HPDE6-E6E7 (cell line): ENCODE data around the gene TAF7L.
A peak's percentile ranks its signal among the peaks of the same experiment; 100 is the strongest.
"Not testable (repeated sequence)": the region's sequence is repeated elsewhere in the genome, so short reads cannot be mapped to it uniquely, and the experiment has no call there.

Source experiments
- DNase-seq: peaks from one replicate; pipeline ENCODE4 v3.0.0; 2011; ENCODE audit warnings: missing footprints; ENCODE audit errors: extremely low spot score

Gene TAF7L, protein sequence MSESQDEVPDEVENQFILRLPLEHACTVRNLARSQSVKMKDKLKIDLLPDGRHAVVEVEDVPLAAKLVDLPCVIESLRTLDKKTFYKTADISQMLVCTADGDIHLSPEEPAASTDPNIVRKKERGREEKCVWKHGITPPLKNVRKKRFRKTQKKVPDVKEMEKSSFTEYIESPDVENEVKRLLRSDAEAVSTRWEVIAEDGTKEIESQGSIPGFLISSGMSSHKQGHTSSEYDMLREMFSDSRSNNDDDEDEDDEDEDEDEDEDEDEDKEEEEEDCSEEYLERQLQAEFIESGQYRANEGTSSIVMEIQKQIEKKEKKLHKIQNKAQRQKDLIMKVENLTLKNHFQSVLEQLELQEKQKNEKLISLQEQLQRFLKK

DNA sequence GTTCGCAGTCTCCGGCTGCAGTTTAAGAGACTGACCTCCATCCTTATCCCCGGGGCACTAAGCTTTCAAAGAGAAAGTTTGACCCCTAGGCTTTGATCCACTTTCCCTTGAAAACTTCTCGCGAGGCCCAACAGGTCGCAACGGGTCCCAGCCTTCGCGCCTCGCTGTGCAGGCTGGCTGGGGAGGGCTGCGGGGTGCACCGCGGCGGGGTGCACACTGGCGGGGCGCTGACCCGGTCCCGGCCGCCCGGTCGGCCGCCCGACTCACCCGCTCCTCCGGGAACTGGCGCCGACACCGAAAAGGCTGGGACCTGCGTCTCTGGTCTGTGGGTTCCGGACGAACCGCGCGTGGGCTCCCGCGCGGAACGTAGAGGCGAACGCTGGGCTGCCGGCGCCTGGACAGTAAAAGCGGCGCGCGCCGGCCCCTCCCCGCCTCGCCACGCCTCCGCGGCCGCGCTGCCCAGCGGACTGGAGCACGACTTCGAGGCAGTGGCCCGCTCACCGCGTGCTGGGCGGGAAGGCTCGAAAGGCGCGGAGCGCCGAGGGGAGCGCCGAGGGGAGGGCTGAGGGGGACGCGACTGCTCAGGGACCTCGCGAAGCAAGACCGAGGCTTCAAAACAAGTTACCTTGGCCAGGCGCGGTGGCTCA lies at the start of gene TAF7L:
TSS of gene TAF7L (minus strand) at position 378 of the 647 bp plus-strand sequence. CDS start 3,791 bp downstream, outside the sequence.
- DNase-seq: no peak

DNA sequence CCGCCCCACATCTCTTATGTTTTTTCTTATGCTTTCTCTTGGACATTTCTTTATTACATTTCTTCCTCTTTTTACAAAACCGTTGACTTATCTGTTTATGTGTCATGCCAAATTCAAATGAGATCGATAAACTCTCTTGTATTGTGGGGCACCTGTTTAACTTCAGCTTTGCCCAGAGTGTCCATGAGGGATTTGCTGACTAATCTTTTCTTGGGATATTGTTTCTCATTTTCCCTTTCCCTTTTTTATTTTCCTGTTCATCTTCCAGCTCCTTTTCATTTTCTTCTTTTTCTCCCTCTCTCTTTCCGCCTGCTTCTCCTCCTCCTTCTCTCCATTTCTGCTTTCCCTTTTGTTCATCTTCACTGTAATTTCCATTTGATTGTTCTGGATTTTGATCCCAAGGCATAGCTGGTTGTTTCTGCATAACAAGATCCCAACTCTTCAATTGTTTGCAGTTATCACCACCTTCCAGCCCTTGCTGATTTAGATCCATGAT lies 46.7 kb upstream of the TAF7L start:
- no peak for DNase-seq

DNA sequence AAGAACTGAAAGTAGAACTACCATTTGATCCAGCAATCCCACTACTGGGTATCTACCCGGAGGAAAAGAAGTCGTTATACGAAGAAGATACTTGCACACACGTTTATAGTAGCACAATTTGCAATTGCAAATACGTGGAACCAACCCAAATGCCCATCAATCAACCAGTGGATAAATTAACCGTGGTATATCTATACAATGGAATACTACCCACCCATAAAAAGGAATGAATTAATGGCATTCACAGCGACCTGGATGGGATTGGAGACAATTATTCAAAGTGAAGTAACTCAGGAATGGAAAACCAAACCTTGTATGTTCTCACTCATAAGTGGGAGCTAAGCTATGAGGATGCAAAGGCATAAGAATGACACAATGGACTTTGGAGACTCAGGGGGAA lies 43.2 kb upstream of the TAF7L start:
- not testable (repeated sequence) for DNase-seq

DNA sequence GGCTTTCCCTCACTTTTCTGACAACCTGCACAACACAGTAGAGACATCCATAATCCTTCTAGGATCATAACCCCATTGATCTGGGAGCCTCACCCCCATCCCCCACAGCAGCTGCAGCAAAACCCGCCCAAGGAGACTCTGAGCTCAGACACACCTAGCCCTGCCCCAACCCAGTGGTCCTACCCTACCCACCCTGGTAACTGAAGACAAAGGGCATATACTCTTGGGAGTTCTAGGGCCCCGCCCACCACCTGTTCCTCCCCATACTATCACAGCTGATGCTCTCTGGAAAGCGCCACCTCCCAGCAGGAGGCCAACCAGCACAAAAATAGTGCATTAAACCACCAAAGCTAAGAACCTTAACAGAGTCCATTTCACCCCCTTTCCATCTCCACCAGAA lies 35.5 kb upstream of the TAF7L start:
- not testable (repeated sequence) for DNase-seq

DNA sequence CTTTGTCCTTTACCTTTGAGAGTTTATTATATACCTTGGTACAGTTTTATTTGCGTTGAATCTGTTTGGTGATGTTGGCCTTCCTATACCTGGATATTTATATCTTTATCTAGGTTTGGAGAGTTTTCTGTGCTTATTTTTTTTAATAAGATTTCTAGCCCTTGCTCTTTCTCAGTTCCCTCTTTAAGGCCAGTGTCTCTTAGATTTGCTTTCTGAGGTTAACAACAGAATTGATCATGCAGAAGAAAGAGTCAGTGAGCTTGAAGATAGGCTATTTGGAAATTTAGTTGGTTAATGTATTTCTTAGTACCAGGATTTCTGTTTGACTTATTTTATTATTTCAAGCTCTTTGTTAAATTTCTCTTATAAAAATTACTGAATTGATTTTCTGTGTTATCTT lies 12.7 kb upstream of the TAF7L start:
- DNase-seq: no peak

DNA sequence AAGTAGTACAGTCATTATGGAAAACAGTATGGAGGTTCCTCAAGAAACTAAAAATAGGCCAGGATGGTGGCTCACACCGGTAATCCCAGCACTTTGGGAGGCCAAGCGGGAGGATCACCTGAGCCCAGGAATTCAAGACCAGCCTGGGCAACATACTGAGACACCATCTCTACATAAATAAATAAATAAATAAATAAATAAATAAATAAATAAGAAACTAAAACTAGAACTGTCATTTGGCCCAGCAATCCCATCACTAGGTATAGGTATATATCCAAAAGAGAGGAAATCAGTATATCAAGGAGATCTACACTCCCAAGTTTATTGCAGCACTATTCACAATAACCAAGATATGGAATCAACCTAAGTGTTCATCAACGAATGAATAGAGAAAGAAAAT lies 4.5 kb upstream of the TAF7L start:
- not testable (repeated sequence) for DNase-seq

DNA sequence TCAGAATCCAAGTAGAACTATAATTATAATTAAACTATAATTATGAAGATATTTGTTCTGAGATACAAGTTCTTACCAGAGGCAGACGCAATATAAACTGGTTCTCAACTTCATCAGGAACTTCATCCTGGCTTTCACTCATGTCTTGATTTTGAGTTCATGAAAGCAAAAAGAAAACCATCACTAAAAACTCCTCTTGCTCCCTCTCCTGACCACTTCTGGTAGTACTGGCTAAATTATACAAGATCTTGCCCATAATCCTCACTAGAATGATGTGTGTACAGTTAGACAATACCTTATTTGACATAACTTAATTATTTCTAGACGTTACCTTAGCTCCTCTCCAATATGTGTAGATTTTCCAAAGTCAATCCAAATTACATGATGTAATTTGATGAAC lies 3.7 kb downstream of the TAF7L start:
- peak; percentile 11 for DNase-seq

DNA sequence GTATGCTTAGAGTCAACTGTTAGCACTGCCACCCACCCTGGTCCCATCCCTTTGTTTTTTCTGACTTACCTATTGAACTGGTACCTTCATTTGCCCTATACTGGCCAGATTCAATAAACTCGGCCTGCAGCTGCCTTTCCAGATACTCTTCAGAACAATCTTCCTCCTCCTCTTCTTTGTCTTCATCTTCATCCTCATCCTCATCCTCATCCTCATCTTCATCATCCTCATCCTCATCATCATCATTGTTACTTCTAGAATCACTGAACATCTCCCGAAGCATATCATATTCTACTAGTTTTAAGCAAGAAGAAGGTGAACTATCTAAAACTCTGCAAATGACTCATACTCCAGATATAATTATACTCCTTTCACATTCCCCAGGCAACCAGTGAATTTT lies 14.9 kb downstream of the TAF7L start:
- DNase-seq: no peak

DNA sequence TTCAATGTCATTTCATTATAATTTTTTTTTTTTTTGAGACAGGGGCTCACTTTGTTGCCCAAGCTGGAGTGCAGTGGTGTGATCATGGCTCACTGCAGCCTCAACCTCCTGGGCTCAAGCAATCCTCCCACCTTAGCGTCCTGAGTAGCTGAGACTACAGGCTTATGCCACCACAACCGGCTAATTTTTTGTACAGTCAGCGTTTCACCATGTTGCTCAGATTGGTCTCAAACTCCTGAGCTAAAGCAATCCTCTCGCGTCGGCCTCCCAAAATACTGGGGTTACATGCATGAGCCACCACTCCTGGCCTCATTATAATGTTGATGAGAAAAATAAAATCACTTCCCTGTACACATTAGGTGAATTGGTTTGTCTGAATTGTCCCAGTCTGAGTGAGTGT lies 16.9 kb downstream of the TAF7L start:
- no peak for DNase-seq

DNA sequence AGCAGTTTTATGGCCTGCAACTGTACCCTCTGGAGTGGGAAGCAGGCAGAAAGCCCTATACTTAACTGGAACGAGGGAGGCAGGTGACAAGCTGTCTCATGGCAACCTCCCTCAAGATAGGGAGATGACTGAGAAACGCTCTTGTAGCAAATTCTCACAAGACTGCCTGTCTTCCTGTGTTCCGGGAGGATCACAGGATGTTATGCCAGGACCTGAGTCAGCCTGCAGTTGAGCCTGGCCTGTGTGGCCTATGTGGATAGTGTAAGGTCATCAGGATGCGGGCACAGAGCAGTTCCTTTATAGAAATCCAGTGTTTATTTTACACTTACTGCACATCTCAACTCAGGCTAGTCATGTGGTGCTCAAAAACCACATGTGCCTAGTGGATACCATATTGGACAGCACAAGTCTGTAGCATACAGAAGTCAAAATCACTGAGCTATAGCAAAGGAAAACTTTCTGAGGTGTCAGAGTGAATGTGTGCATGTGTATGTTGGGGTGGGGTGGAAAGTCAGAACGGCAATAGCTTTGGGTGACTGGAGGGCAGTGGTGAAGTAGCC lies 25.2 kb downstream of the TAF7L start:
- no peak for DNase-seq

DNA sequence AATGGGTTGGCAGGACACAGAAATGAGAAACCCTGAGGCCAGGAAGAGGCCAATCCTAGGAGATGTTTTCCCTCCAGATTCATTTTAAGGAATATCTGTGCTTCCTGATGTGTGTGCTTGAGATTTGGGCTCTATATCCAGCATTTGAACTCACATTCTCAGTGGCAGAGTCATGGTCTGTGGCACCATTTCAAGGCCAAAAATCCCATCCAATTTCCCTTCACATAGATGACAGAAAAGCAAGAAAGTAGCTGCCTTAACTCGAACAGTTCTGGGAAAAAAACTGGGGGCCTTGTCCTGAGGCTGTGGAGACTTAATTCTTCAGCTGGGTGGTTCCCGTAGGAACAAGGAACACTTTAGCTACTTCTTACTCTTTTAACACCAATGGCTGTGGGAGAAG lies 27.4 kb downstream of the TAF7L start:
- no peak for DNase-seq

DNA sequence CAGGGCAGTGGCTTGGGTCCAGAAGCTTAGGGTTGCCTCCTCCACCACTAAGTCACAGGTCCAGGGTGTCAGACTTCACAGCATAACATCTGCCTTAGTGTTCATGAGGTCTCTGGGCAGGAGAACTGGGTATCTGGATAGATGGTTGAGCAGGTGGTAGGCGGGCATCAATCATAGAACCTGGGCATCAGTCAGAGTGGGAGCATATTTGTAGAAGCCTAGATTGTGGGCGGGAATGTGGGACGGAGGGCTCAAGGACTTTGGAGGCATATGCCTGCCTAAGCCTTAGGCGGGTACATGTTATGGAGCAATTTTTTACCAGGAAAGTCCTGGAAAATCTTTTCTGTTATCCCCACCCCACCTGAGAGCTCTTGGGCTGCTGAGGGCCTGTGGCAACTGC lies 28.5 kb downstream of the TAF7L start:
- no peak for DNase-seq

DNA sequence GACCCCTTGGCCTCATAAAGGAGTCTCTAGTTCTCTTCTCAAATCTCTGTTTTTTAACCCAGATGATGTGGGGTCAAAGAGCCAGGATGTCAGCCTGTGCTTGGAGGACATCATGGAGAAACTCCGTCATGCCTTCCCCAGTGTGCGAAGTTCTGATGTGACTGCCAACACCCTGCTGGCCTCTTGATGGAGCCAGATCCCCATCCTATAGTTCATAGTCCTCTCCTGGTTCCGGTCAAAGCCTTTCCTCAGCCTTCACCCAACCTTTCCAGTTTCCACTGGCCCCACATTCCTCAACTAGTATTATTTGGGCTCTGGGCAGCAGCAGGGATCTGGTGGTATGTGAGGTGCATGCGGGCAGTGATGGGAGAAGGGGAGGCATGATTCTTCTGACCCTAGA lies 30.7 kb downstream of the TAF7L start:
- DNase-seq: no peak

DNA sequence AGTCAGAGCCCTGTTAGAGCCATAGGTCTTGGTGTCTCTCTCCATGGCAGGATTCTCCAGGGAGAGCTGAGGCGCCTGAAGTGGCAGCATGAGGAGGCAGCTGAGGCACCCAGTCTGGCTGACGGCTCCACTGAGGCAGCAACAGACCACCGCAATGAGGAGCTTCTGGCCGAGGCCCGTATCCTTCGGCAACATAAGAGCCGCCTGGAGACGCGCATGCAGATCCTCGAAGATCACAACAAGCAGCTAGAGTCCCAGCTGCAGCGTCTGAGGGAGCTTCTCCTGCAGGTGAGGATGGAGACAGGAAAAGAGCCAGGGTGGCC lies 32.9 kb downstream of the TAF7L start:
- no peak for DNase-seq

DNA sequence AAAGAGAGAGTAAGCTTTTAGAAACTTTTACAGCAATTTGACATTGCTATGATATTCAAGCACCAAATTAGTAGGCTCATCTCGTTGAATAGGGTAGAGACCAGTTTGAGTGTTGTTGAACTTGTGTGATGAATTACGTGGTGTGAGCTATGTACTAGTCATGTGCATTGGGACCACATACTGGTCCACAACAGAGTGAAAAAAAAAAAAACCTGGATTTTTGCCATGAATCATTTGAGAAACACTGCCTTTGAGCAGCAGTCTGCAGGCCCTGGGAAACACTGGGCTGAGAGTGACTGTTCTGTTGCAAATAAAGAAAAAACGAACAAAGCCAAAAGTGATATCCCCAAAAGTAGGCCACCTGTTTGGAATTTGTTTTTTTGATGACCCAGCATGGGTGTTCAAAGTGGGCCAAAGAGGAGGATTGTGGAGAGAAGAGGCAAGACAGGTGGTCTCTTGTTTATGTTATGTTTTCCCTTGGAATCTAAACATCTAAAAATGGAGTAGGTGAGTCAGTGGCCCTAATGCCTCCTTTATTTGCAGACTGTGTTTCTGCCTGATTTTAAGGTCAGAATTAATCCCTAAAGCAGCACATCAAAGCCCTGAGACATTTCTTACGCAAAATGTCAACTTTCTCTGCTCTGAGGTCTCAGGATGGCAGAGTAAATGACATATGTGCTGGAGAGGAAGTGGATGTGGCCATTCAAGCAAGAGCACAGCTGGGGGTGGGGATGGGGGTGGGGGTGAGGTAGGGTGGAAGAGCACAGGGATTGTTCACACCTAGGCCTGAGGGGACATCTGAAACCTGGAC lies 33.5 kb downstream of the TAF7L start:
- no peak for DNase-seq

DNA sequence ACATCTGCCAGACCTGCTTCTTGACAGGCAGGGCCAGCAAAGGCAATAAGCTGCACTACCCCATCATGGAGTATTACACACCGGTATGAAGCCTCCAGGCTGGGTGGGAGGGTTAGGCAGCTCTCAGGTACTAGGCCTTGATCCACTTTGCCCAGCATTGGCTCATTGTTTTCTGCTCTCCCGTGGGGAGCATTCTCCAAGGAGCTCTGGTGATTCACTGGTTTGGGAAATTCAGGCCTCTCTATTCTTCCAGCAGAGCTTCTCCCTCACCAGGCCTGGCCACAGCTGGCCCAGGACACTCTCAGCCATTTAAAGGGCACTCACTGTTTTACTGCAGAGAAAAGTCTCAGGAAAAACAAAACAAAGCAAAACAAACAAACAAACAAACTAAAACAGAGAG lies 38.5 kb downstream of the TAF7L start:
- no peak for DNase-seq

DNA sequence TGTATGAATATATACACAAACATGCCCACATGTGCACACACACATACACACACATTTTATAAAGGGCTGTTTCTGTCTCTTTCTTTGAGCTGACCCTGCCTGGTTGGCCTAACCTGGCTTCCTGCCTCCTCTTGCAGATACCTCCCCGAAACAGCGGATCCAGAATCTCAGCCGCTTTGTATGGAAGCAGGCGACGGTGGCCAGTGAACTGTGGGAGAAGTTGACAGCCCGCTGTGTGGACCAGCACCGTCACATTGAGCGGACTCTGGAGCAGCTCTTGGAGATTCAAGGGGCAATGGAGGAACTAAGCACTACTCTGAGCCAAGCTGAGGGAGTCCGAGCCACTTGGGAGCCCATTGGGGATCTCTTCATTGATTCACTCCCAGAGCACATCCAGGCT lies 49.6 kb downstream of the TAF7L start:
- no peak for DNase-seq

DNA sequence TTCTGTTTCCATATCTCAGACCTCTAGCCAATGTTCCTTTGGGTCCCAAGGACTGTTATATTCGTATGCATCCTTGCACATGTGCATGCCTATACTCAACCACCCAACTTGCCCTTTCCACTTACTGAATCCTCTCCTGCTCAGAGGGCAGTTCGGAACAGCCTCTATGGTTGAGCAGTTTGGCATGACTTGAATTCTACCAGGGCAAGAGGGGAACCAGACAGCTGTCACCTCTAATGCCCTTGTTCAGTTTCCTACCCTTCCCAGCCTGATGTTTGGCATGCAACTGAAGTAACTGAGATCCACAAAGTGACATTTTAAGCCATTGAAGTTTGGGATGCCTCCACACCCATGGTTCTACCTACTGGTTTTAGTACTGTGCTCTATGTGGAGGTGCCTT lies 54.1 kb downstream of the TAF7L start:
- DNase-seq: no peak

DNA sequence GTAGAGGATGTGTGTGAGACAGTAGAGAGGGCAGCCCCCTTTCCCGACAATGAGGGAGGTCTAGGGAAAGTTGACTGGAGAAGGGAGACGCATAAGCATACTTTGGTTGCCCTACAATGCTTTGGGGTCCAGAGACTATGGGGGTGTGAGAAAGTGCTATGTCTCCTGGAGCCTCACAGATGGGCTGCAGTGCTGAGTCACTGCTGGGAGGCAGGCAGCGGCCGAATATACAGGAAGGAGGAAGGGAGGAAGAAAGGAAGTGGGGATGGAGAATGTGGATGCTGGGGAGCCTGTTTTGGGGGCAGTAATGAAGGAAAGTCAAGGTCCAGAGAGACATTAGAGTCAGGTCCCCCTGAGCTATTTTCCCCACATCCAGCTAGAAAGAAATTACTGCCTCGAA lies 58.8 kb downstream of the TAF7L start:
- no peak for DNase-seq

DNA sequence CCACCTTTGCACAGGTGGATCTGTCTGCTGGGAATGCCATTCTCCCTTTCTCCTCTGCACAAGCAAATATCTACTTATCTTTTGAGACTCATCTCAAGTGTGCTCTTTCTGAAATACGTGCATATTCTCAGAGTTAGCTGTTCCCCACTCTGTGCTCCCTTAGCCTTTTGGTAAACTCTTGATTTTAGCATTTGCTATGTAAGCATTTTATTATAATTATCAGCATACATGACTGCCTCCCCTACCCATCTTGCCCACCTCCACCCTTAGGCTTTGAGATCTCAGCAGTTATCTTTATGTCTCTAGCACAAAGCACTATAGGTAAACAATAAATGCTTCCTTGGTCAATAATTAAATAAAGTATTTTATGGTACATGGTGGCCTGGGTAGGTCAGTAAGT lies 60.1 kb downstream of the TAF7L start:
- DNase-seq: no peak

DNA sequence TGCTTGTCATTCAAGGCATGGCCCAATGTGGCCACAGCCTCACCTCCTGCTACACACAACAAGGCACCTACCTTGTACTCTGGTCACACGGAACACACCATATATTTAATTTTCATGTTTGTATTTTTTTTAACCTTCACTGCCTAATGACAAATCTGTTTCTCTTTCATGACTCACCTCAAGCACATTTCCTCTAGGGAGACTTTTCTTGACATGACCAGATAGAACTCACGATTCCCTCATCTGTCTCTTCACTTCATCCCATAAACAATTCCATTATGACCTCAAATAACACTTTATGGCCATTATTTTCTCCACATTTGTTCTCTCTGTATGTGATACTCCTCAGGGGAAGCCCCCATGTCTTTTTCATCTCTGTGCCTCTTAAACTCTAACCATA lies 60.5 kb downstream of the TAF7L start:
- DNase-seq: no peak

DNA sequence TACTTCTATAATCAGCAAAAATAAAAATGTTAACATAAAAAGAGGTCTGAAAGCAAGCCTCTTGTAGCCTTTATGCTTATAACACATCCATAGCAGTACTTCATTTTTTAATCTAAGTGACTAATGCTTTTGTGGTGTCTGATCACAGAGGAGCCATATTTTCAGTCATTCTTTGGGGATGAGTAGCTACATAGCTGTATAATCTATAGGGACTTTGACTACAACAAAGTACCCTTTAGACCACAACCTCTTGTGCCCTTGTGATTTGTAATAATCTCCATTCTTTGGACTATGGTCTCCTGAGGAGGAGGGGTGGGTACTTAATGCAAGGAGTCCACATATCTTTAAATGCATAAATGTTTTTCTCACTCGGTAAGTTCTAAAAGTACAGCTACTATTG lies 62.0 kb downstream of the TAF7L start:
- no peak for DNase-seq
